GM23338 (cell line): ENCODE results near the gene BMP10. TPM values are rescaled to one million over a fixed set of nuclear protein-coding genes. Genes with fewer than 3 reads are reported as not detected.

Source experiments
- ATAC-seq: fragments of 200-7000 bp; cut with Tn5 transposase; 3 replicates; pipeline ENCODE4 v1.9.1; 2020
- DNase-seq: peaks from one replicate; pipeline ENCODE4 v3.0.0-alpha.2; 2015; ENCODE audit warnings: low spot score
- H2AFZ ChIP-seq: fragments of 200-600 bp; sonication (generic); 2 replicates; pipeline ENCODE4 v1.8.0; 2016; ENCODE audit warnings: antibody characterized with exemption, mild to moderate bottlenecking, moderate library complexity
- H3F3A ChIP-seq: fragments of 200-600 bp; sonication (generic); replicated peaks from 2 replicates; pipeline ENCODE4 v1.8.0; 2017; ENCODE audit warnings: antibody characterized with exemption, mixed run types, low read depth
- H3K27ac ChIP-seq: fragments of 200-600 bp; sonication (generic); 2 replicates; pipeline ENCODE4 v1.6.1; 2016; ENCODE audit warnings: low read depth
- H3K27me3 ChIP-seq: fragments of 200-600 bp; sonication (generic); 2 replicates; pipeline ENCODE4 v1.8.0; 2016; ENCODE audit warnings: mild to moderate bottlenecking, mixed run types, moderate library complexity; ENCODE audit not compliant: insufficient read depth
- H3K36me3 ChIP-seq: fragments of 200-600 bp; sonication (generic); 2 replicates; pipeline ENCODE4 v1.8.0; 2016; ENCODE audit warnings: mild to moderate bottlenecking; ENCODE audit not compliant: insufficient read depth
- H3K4me1 ChIP-seq: fragments of 200-600 bp; sonication (generic); 2 replicates; pipeline ENCODE4 v1.8.0; 2016; ENCODE audit warnings: mild to moderate bottlenecking, moderate library complexity; ENCODE audit not compliant: insufficient read depth
- H3K4me2 ChIP-seq: fragments of 200-600 bp; sonication (generic); 2 replicates; pipeline ENCODE4 v1.7.1; 2017; ENCODE audit warnings: mixed run types
- H3K4me3 ChIP-seq: fragments of 200-600 bp; sonication (generic); 2 replicates; pipeline ENCODE4 v1.6.1; 2016; ENCODE audit warnings: mixed run types
- H3K79me2 ChIP-seq: fragments of 200-600 bp; sonication (generic); replicated peaks from 2 replicates; pipeline ENCODE4 v1.8.0; 2017; ENCODE audit warnings: mild to moderate bottlenecking; ENCODE audit not compliant: insufficient read depth
- H3K9me2 ChIP-seq: fragments of 200-600 bp; sonication (generic); 2 replicates; pipeline ENCODE4 v1.8.0; 2017; ENCODE audit not compliant: insufficient read depth
- H4K20me1 ChIP-seq: fragments of 200-600 bp; sonication (generic); replicated peaks from 2 replicates; pipeline ENCODE4 v1.8.0; 2017; ENCODE audit warnings: mild to moderate bottlenecking; ENCODE audit not compliant: insufficient read depth
- H3K27ac Mint-ChIP-seq: 2 replicates; pipeline ENCODE4 v1.8.0; 2020; ENCODE audit warnings: inconsistent platforms, mild to moderate bottlenecking, moderate library complexity, mixed read lengths
- H3K27me3 Mint-ChIP-seq: 3 replicates; pipeline ENCODE4 v1.8.0; 2022; ENCODE audit warnings: low read depth, mild to moderate bottlenecking, moderate library complexity, mixed read lengths, inconsistent platforms; ENCODE audit not compliant: insufficient read depth, poor library complexity
- H3K36me3 Mint-ChIP-seq: 3 replicates; pipeline ENCODE4 v1.8.0; 2021; ENCODE audit warnings: low read depth, mild to moderate bottlenecking, inconsistent platforms, moderate library complexity, mixed read lengths
- H3K4me1 Mint-ChIP-seq: 3 replicates; pipeline ENCODE4 v1.8.0; 2020; ENCODE audit warnings: mild to moderate bottlenecking, inconsistent platforms, mixed read lengths
- H3K4me3 Mint-ChIP-seq: 3 replicates; pipeline ENCODE4 v1.8.0; 2021; ENCODE audit warnings: moderate library complexity, mild to moderate bottlenecking, inconsistent platforms, mixed read lengths
- H3K9me3 Mint-ChIP-seq: 3 replicates; pipeline ENCODE4 v1.8.0; 2020; ENCODE audit warnings: moderate library complexity, mild to moderate bottlenecking, inconsistent platforms, mixed read lengths
- CREB1 ChIP-seq: fragments of 250-450 bp; sonication (Bioruptor Pico); IDR thresholded peaks from 2 replicates; pipeline ENCODE4 v1.5.0; 2020; ENCODE audit warnings: low read depth, mild to moderate bottlenecking, moderate library complexity
- CTCF ChIP-seq, 2 experiments: fragments of 200-600 bp in 1 of 2; sonication (generic) in 1 of 2; conservative IDR thresholded peaks; 2 replicates each; pipeline versions ENCODE4 v1.5.1 to v1.6.1; 2016 to 2017; ENCODE audit warnings: antibody characterized with exemption in 2 of 2, low read depth in 2 of 2, mild to moderate bottlenecking in 2 of 2, moderate library complexity in 1 of 2
- EZH2 ChIP-seq: fragments of 200-600 bp; sonication (generic); IDR thresholded peaks from one replicate; pipeline ENCODE4 v1.8.0; 2017; ENCODE audit warnings: antibody characterized with exemption, mild to moderate bottlenecking, low read depth; ENCODE audit not compliant: unreplicated experiment
- JUNB ChIP-seq: IDR thresholded peaks from one replicate; pipeline ENCODE4 v1.6.1; 2016; ENCODE audit warnings: antibody characterized with exemption; ENCODE audit not compliant: unreplicated experiment
- NANOG ChIP-seq: IDR thresholded peaks from 2 replicates; pipeline ENCODE4 v1.6.1; 2016; ENCODE audit warnings: antibody characterized with exemption, borderline replicate concordance
- POLR2AphosphoS5 ChIP-seq: IDR thresholded peaks from 2 replicates; pipeline ENCODE4 v1.6.1; 2016; ENCODE audit warnings: antibody characterized with exemption, low read depth
- REST ChIP-seq: IDR thresholded peaks from one replicate; pipeline ENCODE4 v1.6.1; 2018; ENCODE audit warnings: antibody characterized with exemption; ENCODE audit not compliant: unreplicated experiment
- ZNF331 ChIP-seq: fragments of 250-450 bp; sonication (Bioruptor Pico); IDR thresholded peaks from 2 replicates; pipeline ENCODE4 v1.5.0; 2020; ENCODE audit warnings: low read depth, mild to moderate bottlenecking, moderate library complexity
- polyA plus RNA-seq: library from polyadenylated mRNA; unstranded; fragments of >200 nt; fragmentation: Nextera tagmentation; extraction: Ambion mirVana; gene quantifications from 2 replicates; pipeline ENCODE4 v1.2.1, GENCODE V29; 2016
- total RNA-seq: library from RNA; depleted of rRNA; stranded (reverse); fragments of >200 nt; shearing (Covaris generic); gene quantifications from 2 replicates; pipeline ENCODE4 v1.2.3, GENCODE V29; 2014

BMP10 gene
- total and polyA plus RNA-seq, 2 experiments from 2014 or later = not detected

GRCh38 chr2:68824831-68825230, 46.4 kb downstream of the BMP10 start:
- no peaks in the 10 kb centered on the region for H3K9me2 ChIP-seq
- no peak overlapping the region for H3K4me3 ChIP-seq
- H4K20me1 ChIP-seq = no peaks in the 10 kb centered on the region
- H3K4me3 Mint-ChIP-seq = no peak overlapping the region
- H3K4me1 Mint-ChIP-seq = peaks cover 8% of the 10 kb centered on the region
- no peak overlapping the region for H3K27ac ChIP-seq
- H3K27me3 ChIP-seq = no peaks in the 10 kb centered on the region
- DNase-seq (no peak), ATAC-seq (no peak)
- H2AFZ ChIP-seq = no peak overlapping the region
- H3K79me2 ChIP-seq = no peaks in the 10 kb centered on the region
- H3K9me3 Mint-ChIP-seq = no peaks in the 10 kb centered on the region
- H3K27me3 Mint-ChIP-seq = peaks cover 8% of the 10 kb centered on the region
- TF ChIP-seq EZH2 = no peak
- no peak for TF ChIP-seq REST
- TF ChIP-seq ZNF331 (CRISPR knock-in tag) = no peak
- no peak for TF ChIP-seq POLR2AphosphoS5
- TF ChIP-seq NANOG = no peak
- no peak for TF ChIP-seq CREB1 (CRISPR knock-in tag)
- TF ChIP-seq JUNB = no peak
- H3F3A ChIP-seq = no peaks in the 10 kb centered on the region
- H3K27ac Mint-ChIP-seq = no peak overlapping the region
- 0 out of 2 replicates have a peak, but pooled peaks cover 8% of the 10 kb centered on the region for H3K4me1 ChIP-seq
- H3K36me3 Mint-ChIP-seq = no peaks in the 10 kb centered on the region; the same call in 2 of the 3 replicates
- no peaks in the 10 kb centered on the region for H3K36me3 ChIP-seq
- H3K4me2 ChIP-seq = no peak overlapping the region

GRCh38 chr2:68822207-68822872, 48.9 kb downstream of the BMP10 start:
- H2AFZ ChIP-seq = no peak overlapping the region
- no peaks in the 10 kb centered on the region for H3K79me2 ChIP-seq
- Mint-ChIP-seq H3K36me3 (no peaks in the 10 kb centered on the region; the same call in 2 of the 3 replicates), H3K27me3 (peaks cover 8% of the 10 kb centered on the region), H3K9me3 (no peaks in the 10 kb centered on the region), H3K4me3 (no peak overlapping the region), H3K27ac (no peak overlapping the region), H3K4me1 (peaks cover 7% of the 10 kb centered on the region; the same call in 2 of the 3 replicates)
- H4K20me1 ChIP-seq = no peaks in the 10 kb centered on the region
- no peak for TF ChIP-seq EZH2
- TF ChIP-seq CTCF (conservative IDR thresholded peaks at IDR 0.05; ENCODE audit: low read depth in 2 of 2) = no peak
- H3K4me1 ChIP-seq = no peaks in the 10 kb centered on the region
- no peak overlapping the region for H3K27ac ChIP-seq
- no peak for ATAC-seq
- H3K4me2 ChIP-seq = no peak overlapping the region
- no peaks in the 10 kb centered on the region for H3F3A ChIP-seq
- H3K36me3 ChIP-seq = no peaks in the 10 kb centered on the region
- no peaks in the 10 kb centered on the region for H3K27me3 ChIP-seq
- no peak for DNase-seq
- H3K9me2 ChIP-seq = 0 out of 2 replicates have a peak, but pooled peaks cover 4% of the 10 kb centered on the region
- H3K4me3 ChIP-seq = no peak overlapping the region
